NCI-H82 (cell line): ENCODE data around the gene WDR43.
"Not testable (repeated sequence)": the region's sequence is repeated elsewhere in the genome, so short reads cannot be mapped to it uniquely, and the experiment has no call there.

Source experiments
- DNase-seq: peaks from one replicate; lab custom pipeline; 2025; lab: John Stamatoyannopoulos, UW

Gene WDR43

GRCh38 chr2:28970464-28971160, 76.1 kb downstream of the WDR43 start:
- no peak for DNase-seq

DNA sequence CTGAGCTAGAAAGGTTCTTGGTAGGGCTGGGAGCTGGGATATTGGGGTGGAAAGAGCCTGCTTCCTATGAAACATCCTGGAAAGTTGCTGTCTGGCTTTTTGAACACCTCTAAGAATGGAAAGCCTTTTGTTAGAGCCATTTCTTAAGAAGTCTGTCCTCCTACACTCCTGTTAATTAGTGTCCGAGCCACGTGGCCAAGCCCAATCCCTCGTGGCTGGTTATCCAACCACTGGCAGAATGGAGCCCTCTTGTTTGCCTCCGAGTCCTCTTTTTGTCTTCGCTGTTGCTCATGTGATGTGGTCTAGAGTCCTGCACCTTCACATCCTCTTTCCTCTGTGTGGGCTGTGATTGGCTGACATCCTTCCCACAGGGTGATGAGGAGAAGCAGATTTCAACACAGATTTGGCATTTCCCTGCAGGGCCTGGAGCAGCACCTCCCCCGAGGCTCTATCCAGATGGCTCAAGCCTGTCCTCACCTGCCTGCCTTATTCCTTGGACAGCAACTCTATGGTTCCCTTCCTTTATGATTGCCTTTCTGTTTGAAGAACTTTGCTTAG, 78.4 kb downstream of the WDR43 start:
- no peak for DNase-seq

- no peak for DNase-seq
Observed at GRCh38 chr2:28974252-28974651, 79.8 kb downstream of the WDR43 start.

- DNase-seq, result no peak
Observed at GRCh38 chr2:28975671-28976070, 81.2 kb downstream of the WDR43 start.

DNA sequence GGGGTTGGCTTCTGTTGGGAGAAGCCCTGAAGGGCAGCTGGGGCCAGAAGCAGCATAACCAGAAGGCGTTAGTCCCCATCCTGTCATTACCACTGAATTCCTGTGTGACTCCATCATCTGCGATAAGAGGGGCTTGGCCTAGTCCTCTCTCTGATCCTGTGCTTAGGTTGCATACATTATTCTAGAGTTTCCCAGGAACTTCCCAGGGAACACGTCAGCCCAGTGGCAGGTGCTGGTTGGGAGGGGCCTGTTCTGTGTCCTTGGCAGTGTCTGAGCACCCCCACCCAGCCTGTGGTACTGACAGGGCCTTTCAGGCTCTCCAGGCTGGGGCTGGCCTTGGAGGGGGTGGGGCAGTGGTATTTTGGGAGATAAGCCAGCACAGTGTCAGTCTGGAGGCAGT, 82.1 kb downstream of the WDR43 start:
- no peak for DNase-seq

DNA sequence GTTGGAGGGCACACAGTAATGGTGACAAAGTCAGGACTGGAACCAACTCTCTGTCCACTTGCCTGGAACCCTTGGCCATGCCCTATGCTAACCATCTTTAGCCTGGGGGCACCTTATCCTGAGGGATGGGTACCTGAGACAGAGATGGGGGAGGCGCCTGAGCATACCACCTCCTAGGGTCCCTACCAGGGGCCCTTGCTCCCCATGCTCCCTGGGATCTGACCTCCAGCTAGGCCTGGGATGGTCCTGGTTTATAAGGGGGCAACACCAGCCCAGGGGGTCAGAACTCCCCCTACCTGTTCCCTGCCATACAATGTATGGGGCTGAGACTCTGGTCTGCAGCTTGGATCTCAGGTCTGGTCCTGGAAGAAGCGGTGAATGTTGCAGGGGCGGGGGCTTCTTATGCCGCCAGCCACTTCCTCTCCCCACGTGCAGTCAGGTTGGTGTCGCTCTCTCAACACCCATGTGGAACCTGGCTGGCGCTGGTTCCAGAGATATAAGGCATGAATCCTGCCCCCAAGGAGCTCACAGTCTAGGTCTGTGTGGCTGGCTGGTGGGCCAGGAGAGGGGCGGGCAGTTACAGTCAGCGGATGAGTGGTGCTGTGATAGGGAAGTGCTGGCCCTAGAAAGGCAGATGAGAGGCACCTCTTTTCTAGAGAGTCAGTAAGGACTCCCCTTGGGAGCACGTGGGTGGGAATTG, 82.9 kb downstream of the WDR43 start:
- DNase-seq, result no peak

DNA sequence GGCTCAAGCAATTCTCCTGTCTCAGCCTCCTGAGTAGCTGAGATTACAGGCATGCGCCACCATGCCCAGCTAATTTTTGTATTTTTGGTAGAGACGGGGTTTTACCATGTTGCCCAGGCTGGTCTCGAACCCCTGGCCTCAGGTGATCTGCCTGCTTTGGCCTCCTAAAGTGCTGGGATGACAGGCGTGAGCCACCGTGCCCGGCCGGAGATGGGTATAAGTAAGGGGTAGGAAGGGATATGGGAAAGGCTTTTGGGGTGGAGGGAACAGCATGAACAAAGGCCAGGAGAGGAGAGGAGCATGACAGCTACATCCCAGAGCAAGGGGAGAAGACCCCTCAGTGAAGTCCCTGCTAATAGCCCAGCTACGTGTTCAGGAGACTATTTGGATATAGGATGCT, 83.5 kb downstream of the WDR43 start:
- not testable (repeated sequence) for DNase-seq

DNA sequence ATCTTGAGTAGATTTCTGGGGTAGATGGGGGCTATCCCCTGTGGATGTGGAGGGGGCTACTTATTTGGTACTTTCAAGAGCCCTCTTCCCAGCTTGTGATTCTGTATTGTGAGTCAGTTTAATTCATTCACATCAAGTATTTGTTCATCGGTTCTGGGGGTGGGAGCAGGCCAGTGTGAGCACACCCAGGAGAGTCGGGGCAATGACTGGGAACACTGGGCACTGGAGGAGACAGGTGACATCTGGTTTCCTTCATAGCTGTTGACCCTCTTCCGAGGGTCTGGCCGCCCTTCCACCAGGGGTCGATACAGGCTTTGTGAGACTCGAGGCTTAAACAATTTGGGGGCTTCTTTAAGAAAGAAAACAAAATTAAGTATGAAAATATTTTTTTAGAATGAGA, 84.1 kb downstream of the WDR43 start:
- no peak for DNase-seq

DNA sequence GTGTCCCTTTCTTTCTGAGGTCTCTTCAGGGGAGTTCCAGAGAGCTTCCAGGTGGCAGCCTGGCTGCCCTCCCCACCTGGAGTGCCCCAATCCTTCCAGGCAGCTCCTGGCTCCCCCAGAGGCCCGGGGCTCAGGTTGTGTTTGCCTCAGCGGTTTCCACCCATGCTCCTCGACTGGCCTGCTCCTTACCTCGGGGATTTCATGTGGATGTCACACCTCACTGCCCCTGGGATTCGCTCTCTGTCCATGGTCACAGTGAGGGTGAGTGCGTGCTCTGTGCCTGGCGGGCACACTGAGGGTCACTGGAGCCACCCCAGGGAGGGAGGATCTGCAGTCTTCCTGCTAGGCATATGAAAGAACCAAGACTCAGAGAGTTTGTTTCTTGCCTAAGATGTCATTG, 84.6 kb downstream of the WDR43 start:
- DNase-seq, result peak; percentile 30

DNA sequence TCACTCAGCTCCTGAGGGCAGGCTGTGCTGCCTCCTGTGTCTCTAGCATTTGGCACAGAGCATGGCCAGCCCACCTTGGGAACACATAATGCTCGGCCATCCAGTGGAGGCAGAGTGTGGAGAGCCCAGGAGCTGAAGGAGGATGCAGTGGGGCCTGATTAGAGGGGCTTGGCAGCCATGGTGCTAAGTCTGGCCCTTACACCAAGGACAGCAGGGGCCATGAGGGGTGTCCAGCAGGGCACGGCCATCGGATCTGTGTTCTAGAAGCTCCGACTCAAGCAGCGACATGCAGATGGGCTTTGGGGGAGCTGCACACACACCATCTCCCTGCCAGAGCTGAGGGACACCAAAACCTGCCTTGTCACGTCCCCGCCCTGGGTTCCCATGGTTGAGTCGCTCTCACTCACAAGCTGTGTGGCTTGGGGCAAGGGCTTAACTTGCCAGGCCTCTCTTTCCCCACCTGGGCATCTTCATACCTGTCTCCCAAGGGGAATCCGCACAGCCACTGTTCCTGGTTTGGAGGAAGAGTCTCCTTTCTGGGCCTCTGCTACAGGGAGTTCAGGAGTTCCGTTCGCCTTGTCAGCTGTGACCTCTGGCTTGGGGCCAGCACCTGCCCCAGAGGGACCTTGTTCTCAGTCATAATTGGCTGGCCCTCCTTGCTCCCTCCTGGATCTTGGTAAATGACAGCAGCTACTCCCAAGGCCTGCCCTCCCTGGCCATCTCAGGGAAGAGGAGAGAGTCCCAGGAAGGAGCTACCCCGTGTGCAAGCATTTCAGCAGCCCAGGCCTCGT, 85.3 kb downstream of the WDR43 start:
- peak; percentile 61 for DNase-seq

- DNase-seq, result no peak
Observed at GRCh38 chr2:28980368-28981015, 86.0 kb downstream of the WDR43 start.

GRCh38 chr2:28981016-28981441, 86.6 kb downstream of the WDR43 start, which contains the start of gene TOGARAM2:
Gene TOGARAM2, plus strand, starts transcription at chr2:28981298. Its CDS starts 13,537 bp downstream, at chr2:28994835.
- no peak for DNase-seq

DNA sequence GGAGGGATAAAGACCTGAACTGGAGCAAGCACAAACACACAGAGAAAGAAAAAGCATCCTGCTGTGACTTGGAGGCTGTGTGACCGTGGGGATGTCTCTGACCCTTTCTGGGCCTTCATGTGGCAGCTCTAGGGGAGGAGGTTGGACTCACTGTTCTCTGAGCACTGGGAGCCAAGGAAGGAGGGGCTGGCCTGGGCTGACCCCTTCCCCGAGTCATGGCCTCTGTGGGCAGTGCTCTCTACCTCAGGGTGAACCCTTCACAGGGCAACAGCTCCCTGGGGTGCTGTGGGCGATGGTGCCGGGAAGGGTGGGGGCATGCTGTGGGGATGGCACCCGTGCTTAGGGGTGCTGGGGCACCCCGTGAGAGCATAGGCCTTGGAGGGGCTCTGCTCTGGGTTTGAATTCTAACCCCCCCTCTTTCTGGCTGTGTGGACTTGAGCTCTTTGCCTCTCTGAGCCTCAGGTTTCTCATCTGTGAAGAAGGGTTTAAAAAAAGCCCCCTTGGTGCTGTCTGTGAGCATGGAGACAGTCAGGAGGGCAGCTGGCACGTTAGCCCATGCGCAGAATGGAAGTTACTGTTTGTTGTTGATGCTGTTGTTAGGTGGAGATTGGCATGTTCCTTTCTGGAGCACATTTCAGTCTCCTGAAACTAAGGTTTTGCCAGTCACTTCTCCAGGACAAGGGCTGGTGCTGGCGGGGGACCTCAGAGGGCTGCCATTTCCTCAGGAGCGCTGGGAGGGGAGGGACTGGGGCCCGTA, 87.3 kb downstream of the WDR43 start:
- no peak for DNase-seq

DNA sequence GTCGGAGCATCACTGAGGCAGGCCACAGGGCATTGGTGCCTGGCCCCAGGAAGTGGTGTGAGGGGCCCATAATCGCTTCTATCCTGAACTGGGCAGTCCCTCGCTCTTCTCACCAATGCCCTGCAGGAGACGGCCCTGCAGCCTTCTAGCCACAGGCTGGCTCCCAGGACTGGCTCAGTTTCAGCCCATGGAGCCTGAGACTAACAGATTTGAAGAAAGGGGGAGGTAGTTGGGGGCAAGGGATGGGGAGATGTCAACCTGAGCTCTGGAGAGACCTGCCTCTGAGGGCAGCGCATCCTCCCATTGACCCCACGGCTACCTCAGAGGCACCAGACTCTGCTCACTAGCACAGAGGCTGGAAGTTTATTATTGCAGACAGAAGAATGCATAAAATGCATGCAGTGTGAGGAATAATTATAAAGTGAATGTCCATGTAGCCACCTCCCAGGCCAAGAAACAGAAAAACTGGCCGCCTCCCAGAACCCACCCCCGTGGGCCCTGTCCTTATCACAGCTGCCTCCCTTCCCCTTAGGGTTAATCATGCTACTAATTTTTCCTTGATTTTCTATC, 88.0 kb downstream of the WDR43 start:
- no peak for DNase-seq

DNA sequence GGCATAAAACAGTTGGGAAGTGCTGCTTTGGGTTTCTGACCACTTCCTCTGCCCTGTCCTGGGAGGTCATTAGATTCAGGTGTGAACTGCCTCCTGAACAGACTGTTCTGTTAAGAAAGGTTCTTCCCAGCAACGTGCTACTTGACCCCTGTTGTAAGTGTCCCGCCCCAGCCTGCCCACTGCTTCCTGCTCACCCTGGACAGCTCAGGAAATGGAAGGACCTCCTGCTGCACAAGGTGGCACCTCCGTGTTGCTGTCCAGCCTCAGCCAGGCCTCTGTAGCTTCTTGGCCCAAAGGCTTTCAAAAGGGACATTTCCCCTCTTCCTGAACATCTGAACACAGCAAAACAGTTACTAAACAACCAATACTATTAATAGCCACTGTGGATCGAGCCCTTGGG, 92.0 kb downstream of the WDR43 start:
- no peak for DNase-seq

GRCh38 chr2:28989973-28990372, 95.5 kb downstream of the WDR43 start:
- DNase-seq, result no peak

DNA sequence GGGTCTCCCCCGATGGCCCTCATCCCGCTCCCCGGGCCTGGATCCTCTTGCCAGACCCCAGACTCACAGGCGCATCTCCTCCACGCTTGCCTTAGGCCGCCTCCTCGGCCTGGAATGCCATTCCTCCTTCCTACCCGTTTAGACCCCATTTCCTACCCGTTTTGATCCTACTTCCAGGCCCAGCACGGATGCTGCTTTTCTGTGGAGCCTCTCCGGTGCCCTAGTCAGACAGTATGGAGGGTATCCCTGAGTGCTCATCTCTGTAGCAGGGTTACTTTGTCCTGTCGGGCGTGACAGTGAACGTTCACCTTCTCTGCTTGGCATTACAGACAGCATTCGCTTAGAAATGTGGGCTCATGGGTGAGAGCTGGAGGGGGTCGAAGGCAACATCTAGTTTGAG, 96.0 kb downstream of the WDR43 start:
- no peak for DNase-seq

- DNase-seq, result no peak
Observed at GRCh38 chr2:28991021-28991420, 96.6 kb downstream of the WDR43 start.

DNA sequence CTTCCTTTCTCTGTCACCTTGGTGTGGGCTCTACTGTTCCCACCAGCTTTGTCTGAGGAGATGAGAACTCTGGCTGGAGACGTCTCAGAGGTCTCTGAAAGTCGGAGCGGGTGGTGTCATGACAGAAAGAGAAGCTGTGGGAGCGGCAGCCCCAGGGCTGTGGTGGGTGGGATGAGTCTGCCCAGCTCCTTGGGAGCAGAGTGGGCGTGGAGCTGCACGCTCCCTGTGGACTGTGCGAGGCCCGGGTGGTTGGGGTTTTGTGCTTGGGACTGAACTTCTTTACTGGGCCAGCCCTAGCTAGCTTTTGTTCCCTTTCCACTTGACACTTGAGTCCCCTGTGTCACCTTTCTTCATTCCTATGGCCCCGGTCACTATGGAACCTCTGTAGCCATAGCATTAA, 97.0 kb downstream of the WDR43 start:
- DNase-seq, result no peak

DNA sequence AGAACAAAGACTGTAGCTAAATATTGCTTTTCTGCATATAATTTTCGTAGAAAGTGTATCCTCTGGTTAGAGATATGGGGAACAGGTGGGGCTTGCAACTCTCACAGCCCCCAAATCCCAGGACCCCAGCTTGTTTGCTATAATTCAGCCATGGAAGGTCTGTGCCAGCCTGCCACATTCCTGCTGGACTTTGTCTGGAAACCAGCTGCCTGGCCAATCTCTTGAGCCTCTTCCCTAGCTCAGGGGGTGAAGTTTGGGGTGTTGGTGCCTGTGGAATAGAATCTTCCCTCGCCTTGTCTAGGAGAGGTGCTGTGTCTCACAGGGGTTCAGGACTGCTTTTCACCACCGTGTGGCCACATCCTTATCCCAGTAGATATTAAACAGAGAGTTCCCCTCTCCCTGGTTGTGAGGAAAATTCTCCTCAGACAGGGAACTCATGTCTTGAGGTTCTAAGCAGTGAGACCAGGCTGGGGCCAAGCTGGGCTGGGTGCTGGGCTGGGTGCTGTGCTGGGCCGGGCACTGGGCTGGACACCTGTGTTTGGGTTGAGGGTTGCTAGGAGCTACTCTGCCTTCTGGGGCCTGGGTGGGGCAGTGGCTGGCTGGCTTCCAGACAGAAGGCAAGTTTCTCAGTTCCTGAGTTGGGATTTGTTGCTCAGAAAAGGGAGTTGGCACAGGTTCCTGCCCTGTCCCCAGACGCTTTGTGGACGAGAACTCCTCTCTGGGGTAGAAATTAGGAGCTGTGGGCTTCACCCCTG, 98.9 kb downstream of the WDR43 start:
- no peak for DNase-seq
